GM12864 (cell line): ENCODE results near the gene CXCL16.

ENCODE experiments used
- DNase-seq: peaks from one replicate; pipeline ENCODE4 v3.0.0-alpha.2; 2011; ENCODE audit warnings: low read depth
- H3K4me3 ChIP-seq: 2 replicates; pipeline ENCODE4 v1.5.1; 2011; ENCODE audit warnings: mild to moderate bottlenecking, low read depth, low read length, control low read depth
- CTCF ChIP-seq: IDR thresholded peaks from 2 replicates; pipeline ENCODE4 v1.5.1; 2011; ENCODE audit warnings: low read depth, mild to moderate bottlenecking, moderate library complexity, low read length, control low read depth, inconsistent platforms; ENCODE audit errors: missing control alignments

The CXCL16 gene

GRCh38 chr17:4735876-4736651 is 3.7 kb downstream of the CXCL16 start:
- no peak for TF ChIP-seq CTCF
- DNase-seq = no peak
- no peak overlapping the region for H3K4me3 ChIP-seq

GRCh38 chr17:4734857-4735475 is 4.8 kb downstream of the CXCL16 start:
- no peak for TF ChIP-seq CTCF
- DNase-seq = no peak
- no peak overlapping the region for H3K4me3 ChIP-seq

- peak; percentile 64 for TF ChIP-seq CTCF
- peak; percentile 63 for DNase-seq
- H3K4me3 ChIP-seq = no peak overlapping the region
These were observed 6.6 kb downstream of the CXCL16 start for GRCh38 chr17:4733073-4733531.

GRCh38 chr17:4728124-4728523 is 11.6 kb downstream of the CXCL16 start:
- H3K4me3 ChIP-seq = no peak overlapping the region
- DNase-seq = no peak
- TF ChIP-seq CTCF = no peak

- no peak for TF ChIP-seq CTCF
- H3K4me3 ChIP-seq = no peak overlapping the region
- DNase-seq = no peak
These were observed 13.9 kb downstream of the CXCL16 start for GRCh38 chr17:4725646-4726310.

GRCh38 chr17:4724650-4725049 is 15.1 kb downstream of the CXCL16 start:
- H3K4me3 ChIP-seq = no peak overlapping the region
- no peak for TF ChIP-seq CTCF
- DNase-seq = no peak
